ENCODE results near the gene PPIE. TPM values are rescaled to one million over a fixed set of nuclear protein-coding genes. Genes with fewer than 3 reads are reported as not detected.

Gene PPIE
- total RNA-seq, 1 experiment from 2014 or later, result 80.4 TPM

- no peak for DNase-seq (ENCODE audit: low spot score)
- in situ Hi-C loops (cut with HindIII; ENCODE audit: low sequenced_read_pairs), result no loop called here
Observed at GRCh38 chr1:39713557-39713956, 25.1 kb upstream of the PPIE start.

GRCh38 chr1:39717809-39718208, 20.9 kb upstream of the PPIE start:
- DNase-seq (ENCODE audit: low spot score), result no peak
- in situ Hi-C loops (cut with HindIII; ENCODE audit: low sequenced_read_pairs), result no loop called here

GRCh38 chr1:39720094-39720999, 18.3 kb upstream of the PPIE start:
- in situ Hi-C loops (cut with HindIII; ENCODE audit: low sequenced_read_pairs), result no loop called here
- DNase-seq (ENCODE audit: low spot score), result peak; percentile 84

GRCh38 chr1:39721664-39722063, 17.0 kb upstream of the PPIE start:
- in situ Hi-C loops (cut with HindIII; ENCODE audit: low sequenced_read_pairs), result no loop called here
- DNase-seq (ENCODE audit: low spot score), result no peak

GRCh38 chr1:39722495-39722894, 16.2 kb upstream of the PPIE start:
- in situ Hi-C loops (cut with HindIII; ENCODE audit: low sequenced_read_pairs), result no loop called here
- DNase-seq (ENCODE audit: low spot score), result no peak

GRCh38 chr1:39726600-39726999, 12.1 kb upstream of the PPIE start:
- no peak for DNase-seq (ENCODE audit: low spot score)
- in situ Hi-C loops (cut with HindIII; ENCODE audit: low sequenced_read_pairs), result no loop called here

- in situ Hi-C loops (cut with HindIII; ENCODE audit: low sequenced_read_pairs), result no loop called here
- DNase-seq (ENCODE audit: low spot score), result no peak
Observed at GRCh38 chr1:39727221-39727931, 11.3 kb upstream of the PPIE start.

GRCh38 chr1:39727932-39728317, 10.8 kb upstream of the PPIE start:
- DNase-seq (ENCODE audit: low spot score), result no peak
- in situ Hi-C loops (cut with HindIII; ENCODE audit: low sequenced_read_pairs), result no loop called here

- no peak for DNase-seq (ENCODE audit: low spot score)
Observed at GRCh38 chr1:39729030-39729429, 9.7 kb upstream of the PPIE start.

GRCh38 chr1:39729842-39730241, 8.8 kb upstream of the PPIE start:
- in situ Hi-C loops (cut with HindIII; ENCODE audit: low sequenced_read_pairs), result no loop called here
- no peak for DNase-seq (ENCODE audit: low spot score)

More at GRCh38 chr1:39729030-39729429, 9.7 kb upstream of the PPIE start:
- in situ Hi-C loops (cut with HindIII; ENCODE audit: low sequenced_read_pairs), result no loop called here

- in situ Hi-C loops (cut with HindIII; ENCODE audit: low sequenced_read_pairs), result no loop called here
- no peak for DNase-seq (ENCODE audit: low spot score)
Observed at GRCh38 chr1:39732730-39733129, 6.0 kb upstream of the PPIE start.

- no peak for DNase-seq (ENCODE audit: low spot score)
- in situ Hi-C loops (cut with HindIII; ENCODE audit: low sequenced_read_pairs), result no loop called here
Observed at GRCh38 chr1:39733161-39733560, 5.5 kb upstream of the PPIE start.

GRCh38 chr1:39735731-39736130, 3.0 kb upstream of the PPIE start:
- no peak for DNase-seq (ENCODE audit: low spot score)
- in situ Hi-C loops (cut with HindIII; ENCODE audit: low sequenced_read_pairs), result no loop called here

- DNase-seq (ENCODE audit: low spot score), result no peak
- in situ Hi-C loops (cut with HindIII; ENCODE audit: low sequenced_read_pairs), result no loop called here
Observed at GRCh38 chr1:39737546-39738169, 1.0 kb upstream of the PPIE start.

- in situ Hi-C loops (cut with HindIII; ENCODE audit: low sequenced_read_pairs), result no loop called here
- no peak for DNase-seq (ENCODE audit: low spot score)
Observed at GRCh38 chr1:39745016-39745670, 6.5 kb downstream of the PPIE start.

GRCh38 chr1:39751595-39751994, 12.9 kb downstream of the PPIE start:
- no peak for DNase-seq (ENCODE audit: low spot score)
- in situ Hi-C loops (cut with HindIII; ENCODE audit: low sequenced_read_pairs), result no loop called here

- no peak for DNase-seq (ENCODE audit: low spot score)
Observed at GRCh38 chr1:39752703-39753102, 14.0 kb downstream of the PPIE start.

GRCh38 chr1:39753132-39754025, 14.7 kb downstream of the PPIE start:
- DNase-seq (ENCODE audit: low spot score), result peak; percentile 14
- in situ Hi-C loops (cut with HindIII; ENCODE audit: low sequenced_read_pairs), result no loop called here

More at GRCh38 chr1:39752703-39753102, 14.0 kb downstream of the PPIE start:
- in situ Hi-C loops (cut with HindIII; ENCODE audit: low sequenced_read_pairs), result no loop called here

Measured in G401 (cell line).